ENCODE measurements around the gene HDAC7. TPM values are rescaled to one million over a fixed set of nuclear protein-coding genes. Genes with fewer than 3 reads are reported as not detected.

Gene HDAC7
- total and polyA plus RNA-seq, 2 of the 13 experiments (the other 11 are each of a cell fraction or from before 2014, with no cell fraction given), result 4.6 to 10.8 TPM

DNA sequence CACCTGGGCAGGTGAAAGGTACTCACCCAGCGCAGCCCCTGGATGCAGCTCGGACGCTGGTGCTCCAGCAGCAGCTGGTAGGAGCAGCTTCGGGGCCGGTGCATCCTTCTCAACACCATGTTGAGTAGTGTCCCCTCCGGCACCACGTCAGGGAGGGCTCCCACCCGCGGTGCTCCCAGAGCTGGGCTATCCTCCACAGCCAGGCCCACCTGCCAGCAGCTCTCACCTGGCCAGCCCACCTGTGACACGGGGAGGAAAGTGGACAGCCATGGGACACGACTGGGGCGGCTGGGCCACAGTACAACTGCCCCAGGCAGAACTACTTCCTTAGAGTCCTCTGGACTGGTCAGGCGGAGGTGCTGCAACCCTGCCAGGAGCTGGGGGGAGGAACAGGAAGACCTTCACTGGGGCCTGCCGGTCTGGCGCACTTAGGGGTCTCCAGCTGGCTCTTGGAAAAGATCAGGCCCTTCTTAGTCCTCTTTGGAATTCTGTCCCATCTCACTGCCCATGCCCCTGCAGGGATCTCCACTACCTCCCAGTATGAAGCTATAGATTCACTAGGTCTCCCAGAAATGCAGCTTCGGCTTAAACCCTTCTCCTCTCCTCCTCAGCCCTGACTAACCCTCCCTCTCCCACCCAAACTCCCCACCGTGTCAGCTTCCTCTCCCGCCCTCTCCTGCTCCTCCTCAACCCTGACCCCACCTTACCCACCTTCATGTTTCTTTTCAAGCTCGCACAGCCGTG, 61.7 kb downstream of the HDAC7 start:
- DNase-seq (ENCODE audit: low spot score) (no peak), ATAC-seq (peak; percentile 9), FAIRE-seq (no peak)
- no peaks in the 10 kb centered on the region for H3K36me3 ChIP-seq (replicated peaks in 1 of 2; ENCODE audit: control insufficient read depth in 1 of 2, insufficient read depth in 2 of 2, low read length in 2 of 2)
- 18% methylated on average over 5 of the region's 20 CpGs for WGBS (ENCODE audit: low lambda C conversion rate)
- peaks cover 25% of the 10 kb centered on the region for H3K4me1 ChIP-seq (ENCODE audit: insufficient read depth, low read length)
- TF ChIP-seq ZNF549 (CRISPR knock-in tag; IDR thresholded peaks at IDR 0.05), result no peak
- no peaks in the 10 kb centered on the region for H3K79me2 ChIP-seq (ENCODE audit: insufficient read depth, low read length)
- H2AFZ ChIP-seq (ENCODE audit: low read length), result no peak overlapping the region
- no TSS peak for BruUV-seq (replicated peaks)
- POLR2A ChIA-PET, result interaction anchor here (2.4 kb wide), 1 partner anchor 15 kb away, joined by 6 read pairs; the partner anchor contains the start of gene SLC48A1
- CTCF ChIA-PET (ENCODE audit: low intra/inter-chr PET ratio, low total read pairs), result interaction anchor here (1.4 to 2.4 kb wide), 2 partner anchors 16 to 80 kb away, joined by 3 to 14 read pairs; no protein-coding TSS in a partner anchor
- in situ Hi-C loops (cut with HindIII; ENCODE audit: extremely low pct_ligation_motif_present, low pct_unique_long_range_greater_than_20kb) (no loop called here), intact Hi-C loops (cut with micrococcal nuclease; ENCODE audit: unreplicated experiment) (no loop called here)
- H4K20me1 ChIP-seq (ENCODE audit: insufficient read depth, low read length), result no peaks in the 10 kb centered on the region
- H3K9ac ChIP-seq (ENCODE audit: insufficient read depth, low read depth, low read length), result no peak overlapping the region
- peaks cover 4 to 44% of the 10 kb centered on the region in 2 experiments; a peak in 4 of 5 replicates for H3K27me3 ChIP-seq (ENCODE audit: control insufficient read depth in 1 of 2, insufficient read depth in 2 of 2, low read length in 2 of 2)
- peak overlapping the region; percentile 83 for H3K4me2 ChIP-seq (ENCODE audit: low read depth, low read length)
- H3K4me3 ChIP-seq (replicated peaks in 1 of 3; ENCODE audit: insufficient read depth in 1 of 3, low read depth in 2 of 3, low read length in 3 of 3), result peak overlapping the region in 1 of 3 experiments; percentile 75; a peak in 1 of 6 replicates
- H3K27ac ChIP-seq (ENCODE audit: extremely low read length, insufficient read depth, low read length), result no peak overlapping the region
- H3K9me3 ChIP-seq (ENCODE audit: low read length), result no peaks in the 10 kb centered on the region

DNA sequence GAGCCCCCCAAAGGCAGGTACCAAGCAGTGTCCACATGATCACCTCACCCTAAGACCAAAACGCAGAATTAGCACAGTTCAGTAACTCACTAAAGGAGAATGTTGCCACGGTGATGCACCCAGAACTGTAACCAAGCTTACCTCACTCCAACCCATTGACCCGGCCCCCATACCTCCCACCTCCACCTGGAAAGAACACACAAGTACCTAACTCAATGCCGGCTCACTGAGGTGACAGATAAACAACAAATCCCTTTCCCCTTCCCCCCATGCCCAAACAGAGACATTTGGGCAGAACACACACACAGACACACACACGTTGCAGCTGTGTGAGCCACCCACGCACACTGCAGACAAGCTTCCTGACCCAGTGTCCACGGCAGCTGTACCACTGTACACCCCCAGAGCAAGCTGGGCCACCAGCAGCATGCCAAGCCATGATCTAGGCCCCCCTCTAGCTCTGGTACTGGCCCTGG, 62.3 kb downstream of the HDAC7 start:
- CTCF ChIA-PET (ENCODE audit: low intra/inter-chr PET ratio, low total read pairs), result no interaction called here
- peaks cover 4 to 49% of the 10 kb centered on the region in 2 experiments; a peak in 4 of 5 replicates for H3K27me3 ChIP-seq (ENCODE audit: control insufficient read depth in 1 of 2, insufficient read depth in 2 of 2, low read length in 2 of 2)
- POLR2A ChIA-PET, result interaction anchor here (2.4 kb wide), 1 partner anchor 15 kb away, joined by 6 read pairs; the partner anchor contains the start of gene SLC48A1
- peaks cover 25% of the 10 kb centered on the region for H3K4me1 ChIP-seq (ENCODE audit: insufficient read depth, low read length)
- no peak overlapping the region for H3K9ac ChIP-seq (ENCODE audit: insufficient read depth, low read depth, low read length)
- intact Hi-C loops (cut with micrococcal nuclease; ENCODE audit: unreplicated experiment), result no loop called here
- H3K79me2 ChIP-seq (ENCODE audit: insufficient read depth, low read length), result no peaks in the 10 kb centered on the region
- no peaks in the 10 kb centered on the region for H3K36me3 ChIP-seq (replicated peaks in 1 of 2; ENCODE audit: control insufficient read depth in 1 of 2, insufficient read depth in 2 of 2, low read length in 2 of 2)
- no peak overlapping the region for H3K4me2 ChIP-seq (ENCODE audit: low read depth, low read length)
- no peak for ATAC-seq
- no peak overlapping the region for H2AFZ ChIP-seq (ENCODE audit: low read length)
- WGBS (ENCODE audit: low lambda C conversion rate), result 0% methylated on average over 5 of the region's 7 CpGs
- no peaks in the 10 kb centered on the region for H3K9me3 ChIP-seq (ENCODE audit: low read length)
- no TSS peak for BruUV-seq (replicated peaks)
- H3K4me3 ChIP-seq (replicated peaks in 1 of 3; ENCODE audit: insufficient read depth in 1 of 3, low read depth in 2 of 3, low read length in 3 of 3), result no peak overlapping the region
- FAIRE-seq, result no peak
- H3K27ac ChIP-seq (ENCODE audit: extremely low read length, insufficient read depth, low read length), result no peak overlapping the region
- DNase-seq (ENCODE audit: low spot score), result no peak
- no peaks in the 10 kb centered on the region for H4K20me1 ChIP-seq (ENCODE audit: insufficient read depth, low read length)
- in situ Hi-C loops (cut with HindIII; ENCODE audit: extremely low pct_ligation_motif_present, low pct_unique_long_range_greater_than_20kb), result no loop called here
- TF ChIP-seq ZNF124 (CRISPR knock-in tag; IDR thresholded peaks at IDR 0.05) (no peak), CCDC6 (CRISPR knock-in tag; IDR thresholded peaks at IDR 0.05) (no peak), ZNF3 (CRISPR knock-in tag; IDR thresholded peaks at IDR 0.05) (no peak), ZSCAN31 (CRISPR knock-in tag; IDR thresholded peaks at IDR 0.05; ENCODE audit: low read depth) (no peak), NAIF1 (CRISPR knock-in tag; IDR thresholded peaks at IDR 0.05; ENCODE audit: borderline replicate concordance) (no peak)
- TF ChIP-seq, protein P1, sequence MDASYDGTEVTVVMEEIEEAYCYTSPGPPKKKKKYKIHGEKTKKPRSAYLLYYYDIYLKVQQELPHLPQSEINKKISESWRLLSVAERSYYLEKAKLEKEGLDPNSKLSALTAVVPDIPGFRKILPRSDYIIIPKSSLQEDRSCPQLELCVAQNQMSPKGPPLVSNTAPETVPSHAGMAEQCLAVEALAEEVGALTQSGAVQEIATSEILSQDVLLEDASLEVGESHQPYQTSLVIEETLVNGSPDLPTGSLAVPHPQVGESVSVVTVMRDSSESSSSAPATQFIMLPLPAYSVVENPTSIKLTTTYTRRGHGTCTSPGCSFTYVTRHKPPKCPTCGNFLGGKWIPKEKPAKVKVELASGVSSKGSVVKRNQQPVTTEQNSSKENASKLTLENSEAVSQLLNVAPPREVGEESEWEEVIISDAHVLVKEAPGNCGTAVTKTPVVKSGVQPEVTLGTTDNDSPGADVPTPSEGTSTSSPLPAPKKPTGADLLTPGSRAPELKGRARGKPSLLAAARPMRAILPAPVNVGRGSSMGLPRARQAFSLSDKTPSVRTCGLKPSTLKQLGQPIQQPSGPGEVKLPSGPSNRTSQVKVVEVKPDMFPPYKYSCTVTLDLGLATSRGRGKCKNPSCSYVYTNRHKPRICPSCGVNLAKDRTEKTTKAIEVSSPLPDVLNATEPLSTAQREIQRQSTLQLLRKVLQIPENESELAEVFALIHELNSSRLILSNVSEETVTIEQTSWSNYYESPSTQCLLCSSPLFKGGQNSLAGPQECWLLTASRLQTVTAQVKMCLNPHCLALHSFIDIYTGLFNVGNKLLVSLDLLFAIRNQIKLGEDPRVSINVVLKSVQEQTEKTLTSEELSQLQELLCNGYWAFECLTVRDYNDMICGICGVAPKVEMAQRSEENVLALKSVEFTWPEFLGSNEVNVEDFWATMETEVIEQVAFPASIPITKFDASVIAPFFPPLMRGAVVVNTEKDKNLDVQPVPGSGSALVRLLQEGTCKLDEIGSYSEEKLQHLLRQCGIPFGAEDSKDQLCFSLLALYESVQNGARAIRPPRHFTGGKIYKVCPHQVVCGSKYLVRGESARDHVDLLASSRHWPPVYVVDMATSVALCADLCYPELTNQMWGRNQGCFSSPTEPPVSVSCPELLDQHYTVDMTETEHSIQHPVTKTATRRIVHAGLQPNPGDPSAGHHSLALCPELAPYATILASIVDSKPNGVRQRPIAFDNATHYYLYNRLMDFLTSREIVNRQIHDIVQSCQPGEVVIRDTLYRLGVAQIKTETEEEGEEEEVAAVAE (CRISPR knock-in tag; IDR thresholded peaks at IDR 0.05; ENCODE audit: borderline replicate concordance), result no peak
- TF ChIP-seq, protein P2, sequence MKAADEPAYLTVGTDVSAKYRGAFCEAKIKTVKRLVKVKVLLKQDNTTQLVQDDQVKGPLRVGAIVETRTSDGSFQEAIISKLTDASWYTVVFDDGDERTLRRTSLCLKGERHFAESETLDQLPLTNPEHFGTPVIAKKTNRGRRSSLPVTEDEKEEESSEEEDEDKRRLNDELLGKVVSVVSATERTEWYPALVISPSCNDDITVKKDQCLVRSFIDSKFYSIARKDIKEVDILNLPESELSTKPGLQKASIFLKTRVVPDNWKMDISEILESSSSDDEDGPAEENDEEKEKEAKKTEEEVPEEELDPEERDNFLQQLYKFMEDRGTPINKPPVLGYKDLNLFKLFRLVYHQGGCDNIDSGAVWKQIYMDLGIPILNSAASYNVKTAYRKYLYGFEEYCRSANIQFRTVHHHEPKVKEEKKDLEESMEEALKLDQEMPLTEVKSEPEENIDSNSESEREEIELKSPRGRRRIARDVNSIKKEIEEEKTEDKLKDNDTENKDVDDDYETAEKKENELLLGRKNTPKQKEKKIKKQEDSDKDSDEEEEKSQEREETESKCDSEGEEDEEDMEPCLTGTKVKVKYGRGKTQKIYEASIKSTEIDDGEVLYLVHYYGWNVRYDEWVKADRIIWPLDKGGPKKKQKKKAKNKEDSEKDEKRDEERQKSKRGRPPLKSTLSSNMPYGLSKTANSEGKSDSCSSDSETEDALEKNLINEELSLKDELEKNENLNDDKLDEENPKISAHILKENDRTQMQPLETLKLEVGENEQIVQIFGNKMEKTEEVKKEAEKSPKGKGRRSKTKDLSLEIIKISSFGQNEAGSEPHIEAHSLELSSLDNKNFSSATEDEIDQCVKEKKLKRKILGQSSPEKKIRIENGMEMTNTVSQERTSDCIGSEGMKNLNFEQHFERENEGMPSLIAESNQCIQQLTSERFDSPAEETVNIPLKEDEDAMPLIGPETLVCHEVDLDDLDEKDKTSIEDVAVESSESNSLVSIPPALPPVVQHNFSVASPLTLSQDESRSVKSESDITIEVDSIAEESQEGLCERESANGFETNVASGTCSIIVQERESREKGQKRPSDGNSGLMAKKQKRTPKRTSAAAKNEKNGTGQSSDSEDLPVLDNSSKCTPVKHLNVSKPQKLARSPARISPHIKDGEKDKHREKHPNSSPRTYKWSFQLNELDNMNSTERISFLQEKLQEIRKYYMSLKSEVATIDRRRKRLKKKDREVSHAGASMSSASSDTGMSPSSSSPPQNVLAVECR (CRISPR knock-in tag; IDR thresholded peaks at IDR 0.05; ENCODE audit: borderline replicate concordance), result no peak

Measured in HepG2 (cell line).